ENCODE measurements around the gene ENPP1. TPM values are rescaled to one million over a fixed set of nuclear protein-coding genes. Genes with fewer than 3 reads are reported as not detected.

ENPP1 gene
- total RNA-seq, 1 experiment from 2014 or later = 6.5 TPM

GRCh38 chr6:131816869-131817268 lies 9.0 kb downstream of the ENPP1 start:
- Histone ChIP-seq H2AFZ (ENCODE audit: low read depth, low read length, poor library complexity, severe bottlenecking) (no peak overlapping the region), H3K27me3 (ENCODE audit: insufficient read depth, low read length) (no peaks in the 10 kb centered on the region), H3K9me2 (ENCODE audit: insufficient read depth) (no peaks in the 10 kb centered on the region), H4K20me1 (ENCODE audit: insufficient read depth) (no peaks in the 10 kb centered on the region), H3K36me3 (ENCODE audit: control insufficient read depth in 1 of 2, insufficient read depth in 2 of 2, low read length in 2 of 2) (no peaks in the 10 kb centered on the region), H3K4me3 (replicated peaks in 1 of 2; ENCODE audit: low read depth in 1 of 2, low read length in 2 of 2) (no peak overlapping the region), H3K9ac (ENCODE audit: low read length) (no peak overlapping the region), H3K79me2 (ENCODE audit: insufficient read depth, low read length) (no peaks in the 10 kb centered on the region), H3K9me3 (ENCODE audit: control insufficient read depth in 1 of 2, insufficient read depth in 1 of 2, low read depth in 1 of 2, low read length in 2 of 2) (no peaks in the 10 kb centered on the region), H3K4me2 (ENCODE audit: low read length) (no peak overlapping the region), H3K27ac (ENCODE audit: low read depth, low read length) (no peak overlapping the region), H3K4me1 (ENCODE audit: control insufficient read depth in 1 of 2, insufficient read depth in 2 of 2, low read length in 2 of 2) (no peaks in the 10 kb centered on the region)
- ATAC-seq (no peak), DNase-seq (ENCODE audit: low read depth, low spot score) (no peak)
- intact Hi-C loops (cut with micrococcal nuclease) = no loop called here
- RAD21 ChIA-PET (ENCODE audit: low non-redundant PET in 1 of 2, low total read pairs in 2 of 2, uncharacterized antibody in 2 of 2, unreplicated experiment in 2 of 2) = no interaction called here
- POLR2A ChIA-PET = no interaction called here
- TF ChIP-seq CEBPB (IDR thresholded peaks at IDR 0.05; ENCODE audit: low read depth) = no peak
- no peak for TF ChIP-seq TCF7L2 (IDR thresholded peaks at IDR 0.05; ENCODE audit: borderline replicate concordance, extremely low read depth, insufficient read depth, insufficient read length)
- TF ChIP-seq JUND (IDR thresholded peaks at IDR 0.05) = no peak
- no peak for TF ChIP-seq MAX (IDR thresholded peaks at IDR 0.05)
- no peak for TF ChIP-seq POLR2AphosphoS5 (IDR thresholded peaks at IDR 0.05; ENCODE audit: low read depth, low read length)
- TF ChIP-seq SP1 (IDR thresholded peaks at IDR 0.05; ENCODE audit: low read depth) = no peak
- no peak for TF ChIP-seq YY1 (IDR thresholded peaks at IDR 0.05; ENCODE audit: extremely low read depth, insufficient replicate concordance, low read depth, low read length)
- TF ChIP-seq EZH2phosphoT487 (IDR thresholded peaks at IDR 0.05; ENCODE audit: borderline replicate concordance) = no peak
- no peak for TF ChIP-seq ZNF274 (IDR thresholded peaks at IDR 0.05; ENCODE audit: low read depth, low read length)
- no peak for TF ChIP-seq POLR2A (IDR thresholded peaks at IDR 0.05; ENCODE audit: borderline replicate concordance, extremely low read depth, insufficient read depth, insufficient read length)
- no peak for TF ChIP-seq ZFX (IDR thresholded peaks at IDR 0.05)
- CTCF ChIA-PET = no interaction called here
- no TSS peak for BruUV-seq (replicated peaks)

- no TSS peak for BruUV-seq (replicated peaks)
- H3K4me1 ChIP-seq (ENCODE audit: control insufficient read depth in 1 of 2, insufficient read depth in 2 of 2, low read length in 2 of 2) = 0 out of 4 replicates have a peak, but pooled peaks cover 0 to 3% of the 10 kb centered on the region in 2 experiments
- CTCF ChIA-PET = no interaction called here
- TF ChIP-seq EGR1 (IDR thresholded peaks at IDR 0.05; ENCODE audit: low read depth) (no peak), RAD21 (IDR thresholded peaks at IDR 0.05; ENCODE audit: low read depth) (no peak), REST (IDR thresholded peaks at IDR 0.05; ENCODE audit: low read depth) (no peak), YY1 (IDR thresholded peaks at IDR 0.05; ENCODE audit: extremely low read depth, insufficient replicate concordance, low read depth, low read length) (no peak), ZFX (IDR thresholded peaks at IDR 0.05) (no peak), ZNF274 (IDR thresholded peaks at IDR 0.05; ENCODE audit: low read depth, low read length) (no peak), JUND (IDR thresholded peaks at IDR 0.05) (no peak), EZH2 (IDR thresholded peaks at IDR 0.05) (no peak), CBX3 (IDR thresholded peaks at IDR 0.05; ENCODE audit: low read depth) (no peak), MAX (IDR thresholded peaks at IDR 0.05) (no peak), FOSL1 (IDR thresholded peaks at IDR 0.05; ENCODE audit: low read depth) (no peak), POLR2A (IDR thresholded peaks at IDR 0.05; ENCODE audit: borderline replicate concordance, extremely low read depth, insufficient read depth, insufficient read length) (no peak), ATF3 (IDR thresholded peaks at IDR 0.05) (no peak), CEBPB (IDR thresholded peaks at IDR 0.05; ENCODE audit: low read depth) (no peak)
Observed at GRCh38 chr6:131819572-131820124, 11.8 kb downstream of the ENPP1 start.

More at GRCh38 chr6:131819572-131820124, 11.8 kb downstream of the ENPP1 start:
- Histone ChIP-seq H4K20me1 (ENCODE audit: insufficient read depth) (no peaks in the 10 kb centered on the region), H3K27ac (ENCODE audit: low read depth, low read length) (no peak overlapping the region), H3K9me2 (ENCODE audit: insufficient read depth) (no peaks in the 10 kb centered on the region), H3K9ac (ENCODE audit: low read length) (no peak overlapping the region), H3K27me3 (ENCODE audit: insufficient read depth, low read length) (no peaks in the 10 kb centered on the region), H3K36me3 (ENCODE audit: control insufficient read depth in 1 of 2, insufficient read depth in 2 of 2, low read length in 2 of 2) (no peaks in the 10 kb centered on the region), H2AFZ (ENCODE audit: low read depth, low read length, poor library complexity, severe bottlenecking) (no peak overlapping the region), H3K4me3 (replicated peaks in 1 of 2; ENCODE audit: low read depth in 1 of 2, low read length in 2 of 2) (no peak overlapping the region), H3K9me3 (ENCODE audit: control insufficient read depth in 1 of 2, insufficient read depth in 1 of 2, low read depth in 1 of 2, low read length in 2 of 2) (no peaks in the 10 kb centered on the region), H3K79me2 (ENCODE audit: insufficient read depth, low read length) (no peaks in the 10 kb centered on the region), H3K4me2 (ENCODE audit: low read length) (no peak overlapping the region)
- intact Hi-C loops (cut with micrococcal nuclease) = no loop called here
- DNase-seq (ENCODE audit: low read depth, low spot score) = no peak
- no peak for ATAC-seq
- ChIA-PET RAD21 (ENCODE audit: low non-redundant PET in 1 of 2, low total read pairs in 2 of 2, uncharacterized antibody in 2 of 2, unreplicated experiment in 2 of 2) (no interaction called here), POLR2A (no interaction called here)

Data from HCT116 (cell line).